HL-60 (cell line): ENCODE results near the gene TMEM132D.

Source experiments
- CTCF ChIP-seq: IDR thresholded peaks from one replicate; pipeline ENCODE4 v1.5.1; 2011; ENCODE audit warnings: low read length, control low read depth, inconsistent platforms; ENCODE audit not compliant: insufficient read depth
- GABPA ChIP-seq: IDR thresholded peaks from 2 replicates; pipeline ENCODE4 v1.6.1; 2012; ENCODE audit warnings: low read depth
- POLR2AphosphoS5 ChIP-seq: IDR thresholded peaks from 2 replicates; pipeline ENCODE4 v1.6.1; 2012; ENCODE audit warnings: low read depth
- REST ChIP-seq: IDR thresholded peaks from 2 replicates; pipeline ENCODE4 v1.6.1; 2012; ENCODE audit warnings: low read depth; ENCODE audit not compliant: insufficient replicate concordance
- SPI1 ChIP-seq: IDR thresholded peaks from 2 replicates; pipeline ENCODE4 v1.6.1; 2012; ENCODE audit warnings: low read depth, mild to moderate bottlenecking, borderline replicate concordance

- TF ChIP-seq CTCF (no peak), POLR2AphosphoS5 (no peak), GABPA (no peak), REST (no peak), SPI1 (no peak)
Measured at GRCh38 chr12:129559776-129560175, 344.0 kb downstream of the TMEM132D start.
